Hepatocyte (in vitro differentiated cells): ENCODE measurements around the gene CRYBG2.

ENCODE experiments used
- CTCF ChIP-seq: fragments of 200-600 bp; sonication (generic); IDR thresholded peaks from 2 replicates; pipeline ENCODE4 v1.5.1; 2016; ENCODE audit warnings: antibody characterized with exemption, mild to moderate bottlenecking; ENCODE audit not compliant: poor library complexity
- EZH2 ChIP-seq: fragments of 200-600 bp; sonication (generic); IDR thresholded peaks from 2 replicates; pipeline ENCODE4 v1.6.1; 2016; ENCODE audit warnings: antibody characterized with exemption, mild to moderate bottlenecking, borderline replicate concordance

- TF ChIP-seq CTCF (no peak), EZH2 (no peak)
These were observed 3.6 kb downstream of the CRYBG2 start for GRCh38 chr1:26350343-26350700.
